Neural cell (in vitro differentiated cells): Measurements from ENCODE around the gene GRID1.
A peak's percentile ranks its signal among the peaks of the same experiment; 100 is the strongest.

Source experiments
- EP300 ChIP-seq: fragments of 450-650 bp; conservative IDR thresholded peaks from 2 replicates; pipeline ENCODE4 v1.6.1; 2014; ENCODE audit warnings: antibody characterized with exemption, mild to moderate bottlenecking, moderate library complexity; ENCODE audit not compliant: poor library complexity, severe bottlenecking
- EZH2 ChIP-seq: fragments of 200-600, 300-800 bp; shearing (Covaris generic), sonication (generic); IDR thresholded peaks from 2 replicates; pipeline ENCODE4 v1.6.1; 2014; ENCODE audit warnings: antibody characterized with exemption, low read length, borderline replicate concordance, mild to moderate bottlenecking; ENCODE audit not compliant: insufficient read depth, poor library complexity, severe bottlenecking
- POLR2AphosphoS5 ChIP-seq: IDR thresholded peaks from 2 replicates; pipeline ENCODE4 v1.6.1; 2012
- TF ChIP-seq, protein P1 (sequence below): fragments of 450-650 bp; IDR thresholded peaks from 2 replicates; pipeline ENCODE4 v1.5.1; 2014; ENCODE audit warnings: antibody characterized with exemption, mild to moderate bottlenecking, moderate library complexity; ENCODE audit not compliant: poor library complexity, severe bottlenecking

DNA sequence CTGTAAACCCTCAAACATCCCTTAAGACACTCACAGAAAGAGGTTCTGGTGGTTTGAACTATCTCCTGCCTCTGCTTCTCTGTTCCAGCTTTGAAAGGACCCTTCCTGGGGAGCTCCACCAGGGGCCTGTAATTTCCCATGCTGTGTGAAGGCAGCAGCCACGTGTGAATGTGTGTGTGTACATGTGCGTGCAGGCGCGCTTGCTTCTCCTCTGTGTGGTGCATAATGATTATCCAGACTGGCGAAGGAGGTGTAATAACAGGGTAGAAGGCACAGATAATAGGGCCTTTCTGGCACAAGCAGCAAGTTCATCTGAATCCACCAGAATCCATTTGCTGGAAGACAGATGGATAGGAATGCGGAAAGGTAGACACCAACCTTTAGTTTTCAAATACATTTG is 466.5 kb downstream of the GRID1 start:
- TF ChIP-seq, protein P1, sequence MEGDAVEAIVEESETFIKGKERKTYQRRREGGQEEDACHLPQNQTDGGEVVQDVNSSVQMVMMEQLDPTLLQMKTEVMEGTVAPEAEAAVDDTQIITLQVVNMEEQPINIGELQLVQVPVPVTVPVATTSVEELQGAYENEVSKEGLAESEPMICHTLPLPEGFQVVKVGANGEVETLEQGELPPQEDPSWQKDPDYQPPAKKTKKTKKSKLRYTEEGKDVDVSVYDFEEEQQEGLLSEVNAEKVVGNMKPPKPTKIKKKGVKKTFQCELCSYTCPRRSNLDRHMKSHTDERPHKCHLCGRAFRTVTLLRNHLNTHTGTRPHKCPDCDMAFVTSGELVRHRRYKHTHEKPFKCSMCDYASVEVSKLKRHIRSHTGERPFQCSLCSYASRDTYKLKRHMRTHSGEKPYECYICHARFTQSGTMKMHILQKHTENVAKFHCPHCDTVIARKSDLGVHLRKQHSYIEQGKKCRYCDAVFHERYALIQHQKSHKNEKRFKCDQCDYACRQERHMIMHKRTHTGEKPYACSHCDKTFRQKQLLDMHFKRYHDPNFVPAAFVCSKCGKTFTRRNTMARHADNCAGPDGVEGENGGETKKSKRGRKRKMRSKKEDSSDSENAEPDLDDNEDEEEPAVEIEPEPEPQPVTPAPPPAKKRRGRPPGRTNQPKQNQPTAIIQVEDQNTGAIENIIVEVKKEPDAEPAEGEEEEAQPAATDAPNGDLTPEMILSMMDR, result no peak
- TF ChIP-seq POLR2AphosphoS5, result peak; percentile 65
- no peak for TF ChIP-seq EZH2
- no peak for TF ChIP-seq EP300
